ENCODE measurements around the gene MYOM1.

The MYOM1 gene

DNA sequence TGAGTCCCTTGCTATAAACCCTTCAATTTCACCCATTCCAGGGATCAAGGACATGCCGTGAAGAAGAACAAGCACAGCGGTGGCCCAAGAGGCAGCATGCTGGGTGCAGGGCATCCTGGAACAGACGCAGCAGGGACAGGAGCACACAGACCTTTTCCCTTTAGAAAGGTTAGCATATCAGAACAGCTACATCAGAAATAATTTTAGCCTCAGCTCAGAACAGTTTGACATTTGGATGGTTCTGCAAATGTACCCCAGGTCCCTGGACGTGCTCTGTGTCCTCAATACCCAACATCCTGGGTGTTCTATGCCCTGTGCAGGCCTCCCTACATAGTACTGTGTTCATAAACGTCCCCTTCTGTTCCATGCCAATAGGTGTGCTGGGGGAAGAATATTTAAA is 80.4 kb downstream of the MYOM1 start:
- H3K4me3 ChIP-seq (replicated peaks; ENCODE audit: low read depth, low read length): no peak overlapping the region
- no peaks in the 10 kb centered on the region for H3K36me3 ChIP-seq (ENCODE audit: control insufficient read depth, insufficient read depth, low read length)
- no peak for DNase-seq (ENCODE audit: extremely low read depth, insufficient read length)
- H3K27me3 ChIP-seq (replicated peaks; ENCODE audit: control insufficient read depth, insufficient read depth, low read length): no peaks in the 10 kb centered on the region
- TF ChIP-seq, protein P1, sequence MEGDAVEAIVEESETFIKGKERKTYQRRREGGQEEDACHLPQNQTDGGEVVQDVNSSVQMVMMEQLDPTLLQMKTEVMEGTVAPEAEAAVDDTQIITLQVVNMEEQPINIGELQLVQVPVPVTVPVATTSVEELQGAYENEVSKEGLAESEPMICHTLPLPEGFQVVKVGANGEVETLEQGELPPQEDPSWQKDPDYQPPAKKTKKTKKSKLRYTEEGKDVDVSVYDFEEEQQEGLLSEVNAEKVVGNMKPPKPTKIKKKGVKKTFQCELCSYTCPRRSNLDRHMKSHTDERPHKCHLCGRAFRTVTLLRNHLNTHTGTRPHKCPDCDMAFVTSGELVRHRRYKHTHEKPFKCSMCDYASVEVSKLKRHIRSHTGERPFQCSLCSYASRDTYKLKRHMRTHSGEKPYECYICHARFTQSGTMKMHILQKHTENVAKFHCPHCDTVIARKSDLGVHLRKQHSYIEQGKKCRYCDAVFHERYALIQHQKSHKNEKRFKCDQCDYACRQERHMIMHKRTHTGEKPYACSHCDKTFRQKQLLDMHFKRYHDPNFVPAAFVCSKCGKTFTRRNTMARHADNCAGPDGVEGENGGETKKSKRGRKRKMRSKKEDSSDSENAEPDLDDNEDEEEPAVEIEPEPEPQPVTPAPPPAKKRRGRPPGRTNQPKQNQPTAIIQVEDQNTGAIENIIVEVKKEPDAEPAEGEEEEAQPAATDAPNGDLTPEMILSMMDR (IDR thresholded peaks at IDR 0.05; ENCODE audit: insufficient read depth, low read length, poor library complexity, severe bottlenecking): no peak

DNA sequence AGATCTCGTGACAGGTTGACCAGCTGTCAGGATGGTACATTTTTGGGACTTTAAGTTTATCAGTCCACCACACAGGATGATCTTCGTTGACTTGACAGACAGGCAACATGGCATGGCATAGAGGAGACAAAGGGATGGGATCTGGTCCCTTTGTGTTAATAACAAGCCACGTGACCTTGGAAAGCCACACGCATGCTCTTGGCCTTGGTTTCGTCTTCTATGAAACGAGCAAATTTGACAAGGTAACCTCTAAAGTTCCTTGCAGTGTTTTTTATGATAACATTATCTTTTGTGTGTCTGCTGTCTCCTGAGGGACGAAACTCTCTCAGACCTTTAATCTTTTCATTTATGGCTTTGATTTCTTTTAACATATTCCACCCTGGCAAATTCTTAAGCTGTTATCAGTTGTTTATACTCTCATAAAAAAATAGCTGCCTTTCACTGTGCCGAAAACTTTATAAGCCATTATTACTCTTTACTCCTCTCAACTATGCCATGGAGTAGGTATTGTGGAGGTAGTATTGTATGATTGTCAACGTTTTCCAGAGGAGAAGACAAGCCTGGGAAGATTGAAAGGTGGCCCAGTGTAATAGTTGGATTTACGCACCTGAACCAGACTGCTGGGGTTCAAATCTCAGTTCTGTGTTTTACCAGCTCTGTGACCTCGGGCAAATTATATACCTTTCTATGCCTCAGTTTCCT is 81.3 kb downstream of the MYOM1 start:
- H3K4me3 ChIP-seq (replicated peaks; ENCODE audit: low read depth, low read length): no peak overlapping the region
- TF ChIP-seq, protein P1 (IDR thresholded peaks at IDR 0.05; ENCODE audit: insufficient read depth, low read length, poor library complexity, severe bottlenecking): no peak
- no peaks in the 10 kb centered on the region for H3K36me3 ChIP-seq (ENCODE audit: control insufficient read depth, insufficient read depth, low read length)
- no peaks in the 10 kb centered on the region for H3K27me3 ChIP-seq (replicated peaks; ENCODE audit: control insufficient read depth, insufficient read depth, low read length)
- DNase-seq (ENCODE audit: extremely low read depth, insufficient read length): no peak

DNA sequence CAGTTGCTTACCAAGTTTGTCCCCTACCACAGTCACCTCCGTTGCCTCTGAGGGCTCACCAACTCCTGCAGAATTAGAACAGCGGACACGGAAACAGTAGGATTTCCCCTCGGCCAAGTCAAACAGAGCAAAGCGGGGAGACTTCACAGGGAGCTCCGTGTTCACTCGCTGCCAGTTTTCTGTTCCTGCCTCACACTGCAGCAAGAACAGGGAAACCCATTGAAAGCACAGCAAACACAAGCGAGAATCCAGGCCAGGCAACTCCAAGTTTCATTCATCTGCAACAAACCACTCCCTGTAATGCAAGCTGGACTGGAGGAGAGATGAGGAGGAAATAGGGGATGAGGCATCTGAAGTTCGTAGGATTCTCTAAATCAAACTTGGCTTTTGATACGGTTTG is 84.2 kb downstream of the MYOM1 start:
- TF ChIP-seq, protein P1 (IDR thresholded peaks at IDR 0.05; ENCODE audit: insufficient read depth, low read length, poor library complexity, severe bottlenecking): no peak
- no peak for DNase-seq (ENCODE audit: extremely low read depth, insufficient read length)
- Histone ChIP-seq H3K4me3 (replicated peaks; ENCODE audit: low read depth, low read length) (no peak overlapping the region), H3K27me3 (replicated peaks; ENCODE audit: control insufficient read depth, insufficient read depth, low read length) (no peaks in the 10 kb centered on the region), H3K36me3 (ENCODE audit: control insufficient read depth, insufficient read depth, low read length) (no peaks in the 10 kb centered on the region)

DNA sequence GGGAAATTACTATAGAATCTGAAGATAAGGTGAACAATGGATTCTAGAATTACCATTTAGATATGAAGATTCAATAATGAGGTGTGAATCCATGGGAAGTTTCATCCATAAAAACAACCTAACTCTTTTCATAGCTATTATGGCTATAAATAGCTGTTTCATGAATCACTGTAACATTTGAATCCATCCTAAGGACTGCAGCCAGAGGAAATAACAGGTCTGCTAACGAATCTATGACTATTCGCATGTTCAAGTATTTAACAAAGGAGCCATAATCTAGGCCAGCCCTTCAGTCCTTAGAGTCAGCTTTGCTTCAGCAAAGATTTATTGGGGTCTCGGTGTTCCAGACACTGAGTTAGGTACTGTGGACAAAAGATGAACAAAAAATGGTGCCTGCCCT is 87.1 kb downstream of the MYOM1 start:
- H3K36me3 ChIP-seq (ENCODE audit: control insufficient read depth, insufficient read depth, low read length): no peaks in the 10 kb centered on the region
- no peak for DNase-seq (ENCODE audit: extremely low read depth, insufficient read length)
- no peaks in the 10 kb centered on the region for H3K27me3 ChIP-seq (replicated peaks; ENCODE audit: control insufficient read depth, insufficient read depth, low read length)
- H3K4me3 ChIP-seq (replicated peaks; ENCODE audit: low read depth, low read length): no peak overlapping the region
- TF ChIP-seq, protein P1 (IDR thresholded peaks at IDR 0.05; ENCODE audit: insufficient read depth, low read length, poor library complexity, severe bottlenecking): no peak

DNA sequence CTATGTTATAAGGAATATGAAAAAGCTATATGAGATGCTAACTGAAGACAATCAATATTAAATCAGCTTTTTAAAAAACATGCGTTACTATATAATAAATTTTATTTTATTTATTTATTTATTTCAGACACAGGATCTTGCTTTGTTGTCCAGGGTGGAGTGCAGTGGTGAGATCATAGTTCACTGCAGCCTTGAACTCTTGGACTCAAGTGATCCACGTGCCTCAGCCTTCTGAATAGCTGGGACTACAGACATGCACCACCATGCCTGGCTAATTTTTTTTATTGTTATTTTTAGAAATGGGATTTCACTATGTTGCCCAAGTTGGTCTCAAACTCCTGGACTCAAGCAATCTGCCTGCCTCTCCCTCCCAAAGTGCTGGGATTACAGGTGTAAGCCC is 89.4 kb downstream of the MYOM1 start:
- DNase-seq (ENCODE audit: extremely low read depth, insufficient read length): no peak
- Histone ChIP-seq H3K27me3 (replicated peaks; ENCODE audit: control insufficient read depth, insufficient read depth, low read length) (no peaks in the 10 kb centered on the region), H3K36me3 (ENCODE audit: control insufficient read depth, insufficient read depth, low read length) (no peaks in the 10 kb centered on the region), H3K4me3 (replicated peaks; ENCODE audit: low read depth, low read length) (no peak overlapping the region)
- TF ChIP-seq, protein P1 (IDR thresholded peaks at IDR 0.05; ENCODE audit: insufficient read depth, low read length, poor library complexity, severe bottlenecking): no peak
